Sciatic nerve (tissue), 2 donors: Measurements from ENCODE around the gene ARHGAP8. TPM values are rescaled to one million over a fixed set of nuclear protein-coding genes. Genes with fewer than 3 reads are reported as not detected.

Experiments
- ATAC-seq: fragments of 200-7000 bp; cut with Tn5 transposase; one replicate; pipeline ENCODE4 v1.9.1; 2020; ENCODE audit warnings: mild to moderate bottlenecking, moderate library complexity
- DNase-seq: peaks from one replicate; pipeline ENCODE4 v3.0.0-alpha.2; 2020; ENCODE audit warnings: low spot score
- intact Hi-C: fragments of 100-400 bp; cut with DNase I; formaldehyde crosslinking; loops from one replicate; pipeline ENCODE4 v1.14.2; 2022
- total RNA-seq: library from RNA; stranded (reverse); fragmentation: NEBNext Ultra II Directional; extraction: Animal tissue kit (Norgen Biotek cat#: 25700); gene quantifications from one replicate; pipeline ENCODE4 v1.2.1, GENCODE V29; 2021
- donor health status: DM: no; HTN: no; CAD: no.
- donor health status: DM: no; HTN: no; CAD: no.

The ARHGAP8 gene
- total RNA-seq, 1 donor from 2014 or later = 17.3 TPM

- ATAC-seq (no peak), DNase-seq (no peak)
- intact Hi-C loops = no loop called here
These were observed 28.6 kb upstream of the ARHGAP8 start for GRCh38 chr22:44723801-44724200.

- ATAC-seq (no peak), DNase-seq (no peak)
- intact Hi-C loops = no loop called here
These were observed 28.0 kb upstream of the ARHGAP8 start for GRCh38 chr22:44724416-44724815.

GRCh38 chr22:44724859-44725258 is 27.5 kb upstream of the ARHGAP8 start:
- ATAC-seq = no peak
- DNase-seq = no peak
- intact Hi-C loops = loop anchor here (5.0 kb wide), 1 partner anchor 1118 kb away; no protein-coding TSS in a partner anchor

- ATAC-seq (no peak), DNase-seq (no peak)
- intact Hi-C loops = loop anchor here (5.0 kb wide), 1 partner anchor 1119 kb away; no protein-coding TSS in a partner anchor
These were observed 25.9 kb upstream of the ARHGAP8 start for GRCh38 chr22:44726439-44726838.

GRCh38 chr22:44727148-44727547 is 25.2 kb upstream of the ARHGAP8 start:
- intact Hi-C loops = loop anchor here (5.0 kb wide), 1 partner anchor 1120 kb away; no protein-coding TSS in a partner anchor
- no peak for ATAC-seq
- DNase-seq = no peak

- intact Hi-C loops = loop anchor here (5.0 kb wide), 1 partner anchor 1120 kb away; no protein-coding TSS in a partner anchor
- no peak for DNase-seq
These were observed 24.7 kb upstream of the ARHGAP8 start for GRCh38 chr22:44727709-44728108.

GRCh38 chr22:44728761-44729324 is 23.5 kb upstream of the ARHGAP8 start:
- ATAC-seq (peak; percentile 54), DNase-seq (no peak)
- intact Hi-C loops = loop anchor here (5.0 kb wide), 1 partner anchor 1122 kb away; no protein-coding TSS in a partner anchor

More at GRCh38 chr22:44727709-44728108, 24.7 kb upstream of the ARHGAP8 start:
- ATAC-seq = no peak

- ATAC-seq = peak; percentile 90
- intact Hi-C loops = loop anchor here (5.0 kb wide), 1 partner anchor 1122 kb away; no protein-coding TSS in a partner anchor
- DNase-seq = peak; percentile 82
These were observed 22.9 kb upstream of the ARHGAP8 start for GRCh38 chr22:44729391-44730021.

GRCh38 chr22:44730022-44730393 is 22.4 kb upstream of the ARHGAP8 start:
- DNase-seq = no peak
- ATAC-seq = peak; percentile 21

GRCh38 chr22:44730490-44731356 is 21.7 kb upstream of the ARHGAP8 start:
- DNase-seq = no peak
- intact Hi-C loops = no loop called here
- ATAC-seq = no peak

More at GRCh38 chr22:44730022-44730393, 22.4 kb upstream of the ARHGAP8 start:
- intact Hi-C loops = no loop called here

GRCh38 chr22:44731357-44731970 is 20.9 kb upstream of the ARHGAP8 start:
- no peak for ATAC-seq
- DNase-seq = no peak
- intact Hi-C loops = no loop called here

- DNase-seq (no peak), ATAC-seq (no peak)
- intact Hi-C loops = no loop called here
These were observed 20.3 kb upstream of the ARHGAP8 start for GRCh38 chr22:44732017-44732561.

- ATAC-seq (no peak), DNase-seq (no peak)
- intact Hi-C loops = no loop called here
These were observed 19.7 kb upstream of the ARHGAP8 start for GRCh38 chr22:44732661-44733060.

- no peak for DNase-seq
- ATAC-seq = no peak
- intact Hi-C loops = no loop called here
These were observed 18.8 kb upstream of the ARHGAP8 start for GRCh38 chr22:44733426-44734106.

- intact Hi-C loops = no loop called here
- DNase-seq = no peak
- ATAC-seq = no peak
These were observed 18.1 kb upstream of the ARHGAP8 start for GRCh38 chr22:44734278-44734677.

- DNase-seq (no peak), ATAC-seq (no peak)
- intact Hi-C loops = loop anchor here (5.0 kb wide), 1 partner anchor 38 kb away; no protein-coding TSS in a partner anchor
These were observed 17.4 kb upstream of the ARHGAP8 start for GRCh38 chr22:44734801-44735517.

GRCh38 chr22:44735518-44736428 is 16.6 kb upstream of the ARHGAP8 start:
- intact Hi-C loops = loop anchor here (5.0 kb wide), 1 partner anchor 38 kb away; no protein-coding TSS in a partner anchor

More at GRCh38 chr22:44735518-44736428, 16.6 kb upstream of the ARHGAP8 start:
- peak; percentile 56 for ATAC-seq
- peak; percentile 89 for DNase-seq
